Lung (tissue), 12 donors: Measurements from ENCODE around the gene MDP1. TPM values are rescaled to one million over a fixed set of nuclear protein-coding genes. Genes with fewer than 3 reads are reported as not detected.

ENCODE experiments used
- ATAC-seq: fragments of 200-7000 bp; cut with Tn5 transposase; one replicate; pipeline ENCODE4 v1.9.1; 2020; ENCODE audit warnings: moderate number of reproducible peaks; ENCODE audit not compliant: insufficient read depth, low FRiP score
- DNase-seq, 3 donors: peaks; one replicate each; pipeline ENCODE4 v3.0.0-alpha.2; 2013 to 2017
- H3K27ac ChIP-seq, 2 donors: one replicate each; pipeline ENCODE4 v1.5.1; 2013; ENCODE audit warnings: mild to moderate bottlenecking in 2 of 2, moderate library complexity in 2 of 2, control low read depth in 1 of 2, inconsistent platforms in 1 of 2, low read depth in 1 of 2, low read length in 1 of 2
- H3K27me3 ChIP-seq, 3 donors: one replicate each; pipeline ENCODE4 v1.5.1; 2013; ENCODE audit warnings: low read length in 2 of 3; ENCODE audit not compliant: control insufficient read depth in 3 of 3, insufficient read depth in 3 of 3
- H3K36me3 ChIP-seq, 4 donors: one replicate each; pipeline ENCODE4 v1.5.1; 2013; ENCODE audit warnings: low read length in 4 of 4, mild to moderate bottlenecking in 1 of 4, moderate library complexity in 1 of 4; ENCODE audit not compliant: control insufficient read depth in 4 of 4, insufficient read depth in 4 of 4
- H3K4me1 ChIP-seq, 5 donors: one replicate each; pipeline ENCODE4 v1.5.1; 2013; ENCODE audit warnings: low read length in 5 of 5, mild to moderate bottlenecking in 2 of 5, moderate library complexity in 1 of 5; ENCODE audit not compliant: control insufficient read depth in 5 of 5, insufficient read depth in 5 of 5
- H3K4me3 ChIP-seq: one replicate; pipeline ENCODE4 v1.5.1; 2013; ENCODE audit warnings: mild to moderate bottlenecking, control low read depth, moderate library complexity
- H3K9ac ChIP-seq, 2 donors: one replicate each; pipeline ENCODE4 v1.5.1; 2013; ENCODE audit warnings: low read length in 2 of 2, control low read depth in 1 of 2; ENCODE audit not compliant: insufficient read depth in 1 of 2
- H3K9me3 ChIP-seq, 4 donors: one replicate each; pipeline ENCODE4 v1.5.1; 2013; ENCODE audit warnings: low read length in 3 of 4, mild to moderate bottlenecking in 1 of 4, moderate library complexity in 1 of 4; ENCODE audit not compliant: control insufficient read depth in 4 of 4, insufficient read depth in 3 of 4
- CTCF ChIP-seq: IDR thresholded peaks from 2 replicates; pipeline ENCODE4 v1.5.1; 2012; ENCODE audit warnings: mild to moderate bottlenecking; ENCODE audit errors: control extremely low read depth, extremely low read depth
- WGBS, 2 donors: extraction: QIAGEN DNeasy Blood & Tissue Kit; methylation state at CpG; one replicate each; pipeline ENCODE4 v1.1.7; 2013; 5-methylcytosine and 5-hydroxymethylcytosine counted together
- polyA plus RNA-seq, 2 donors: library from polyadenylated mRNA; stranded (reverse); fragments of 200-250 nt; gene quantifications; one replicate each; pipeline ENCODE4 v1.2.1, GENCODE V29; 2013
- total RNA-seq, 2 donors: library from RNA; depleted of rRNA in 1 of 2; stranded (reverse); fragments of >200 nt in 1 of 2; gene quantifications; one replicate each; pipeline ENCODE4 v1.2.1, GENCODE V29; 2014 to 2021
- donor health status: control.
- donor health status: control.
- donor health status: Bipolar disorder and iron deficiency.
- donor health status: healthy.
- donor health status: DM: yes; HTN: yes; CAD: no.

MDP1 gene
- total and polyA plus RNA-seq, 4 donors: 17.2 to 31.4 (median 22.8) TPM

GRCh38 chr14:24250354-24250753 lies 34.5 kb upstream of the MDP1 start:
- Histone ChIP-seq H3K36me3 (peaks cover 0 to 16% (median 0%) of the 10 kb centered on the region in 4 donors), H3K9ac (no peak overlapping the region), H3K4me1 (no peaks in the 10 kb centered on the region), H3K4me3 (no peak overlapping the region), H3K27me3 (no peaks in the 10 kb centered on the region), H3K9me3 (no peaks in the 10 kb centered on the region), H3K27ac (no peak overlapping the region)
- no peak for TF ChIP-seq CTCF
- DNase-seq (no peak), ATAC-seq (no peak)
- WGBS, 2 donors: 64 to 69% methylated on average over 4 of the region's 4 CpGs

- WGBS, 2 donors: 78 to 84% methylated on average over 13 of the region's 13 CpGs
- no peak for DNase-seq
Measured at GRCh38 chr14:24249230-24250021, 33.6 kb upstream of the MDP1 start.

GRCh38 chr14:24247422-24247821 lies 31.6 kb upstream of the MDP1 start:
- Histone ChIP-seq H3K27ac (no peak overlapping the region), H3K9ac (no peak overlapping the region), H3K27me3 (no peaks in the 10 kb centered on the region), H3K36me3 (peaks cover 0 to 2% (median 0%) of the 10 kb centered on the region in 4 donors), H3K4me1 (peaks cover 0 to 6% (median 0%) of the 10 kb centered on the region in 5 donors), H3K9me3 (no peaks in the 10 kb centered on the region), H3K4me3 (no peak overlapping the region)
- ATAC-seq (no peak), DNase-seq (no peak)
- 75 to 83% methylated on average over 7 of the region's 7 CpGs for WGBS, 2 donors
- TF ChIP-seq CTCF: no peak

More at GRCh38 chr14:24249230-24250021, 33.6 kb upstream of the MDP1 start:
- no peaks in the 10 kb centered on the region for H3K9me3 ChIP-seq
- H3K36me3 ChIP-seq: peaks cover 0 to 12% (median 0%) of the 10 kb centered on the region in 4 donors
- no peak overlapping the region for H3K27ac ChIP-seq
- H3K27me3 ChIP-seq: no peaks in the 10 kb centered on the region
- no peak overlapping the region for H3K4me3 ChIP-seq
- no peak overlapping the region for H3K9ac ChIP-seq
- no peaks in the 10 kb centered on the region for H3K4me1 ChIP-seq
- ATAC-seq: no peak
- no peak for TF ChIP-seq CTCF
